Mucosa of descending colon (tissue), 3 donors: ENCODE results near the gene HOXA11. TPM values are rescaled to one million over a fixed set of nuclear protein-coding genes. Genes with fewer than 3 reads are reported as not detected.

ENCODE experiments used
- ATAC-seq: fragments of 200-7000 bp; cut with Tn5 transposase; one replicate; pipeline ENCODE4 v1.9.1; 2020; ENCODE audit warnings: mild to moderate bottlenecking, moderate library complexity
- DNase-seq, 3 donors: peaks; one replicate each; pipeline ENCODE4 v3.0.0-alpha.2; 2020
- H3K36me3 ChIP-seq: fragments of 200-600 bp; one replicate; pipeline ENCODE4 v1.8.0; 2021; ENCODE audit warnings: low read depth, mild to moderate bottlenecking
- H3K4me1 ChIP-seq: fragments of 200-600 bp; one replicate; pipeline ENCODE4 v1.8.0; 2021; ENCODE audit warnings: low read depth, mild to moderate bottlenecking
- H3K4me3 ChIP-seq: fragments of 200-600 bp; one replicate; pipeline ENCODE4 v1.8.0; 2021; ENCODE audit warnings: mild to moderate bottlenecking
- H3K9me3 ChIP-seq: fragments of 200-600 bp; one replicate; pipeline ENCODE4 v1.8.0; 2021; ENCODE audit warnings: mild to moderate bottlenecking
- CTCF ChIP-seq: fragments of 200-600 bp; IDR thresholded peaks from one replicate; pipeline ENCODE4 v1.8.0; 2022; ENCODE audit warnings: antibody characterized with exemption, mild to moderate bottlenecking
- intact Hi-C, 2 donors: fragments of 100-400 bp; cut with DNase I in 1 of 2; cut with micrococcal nuclease in 1 of 2; formaldehyde crosslinking; loops; one replicate each; pipeline versions ENCODE4 v1.11.0 to v1.11.1; 2022; cut with DNase I, micrococcal nuclease
- total RNA-seq, 3 donors: library from RNA; stranded (reverse); fragmentation: NEBNext Ultra II Directional in 2 of 3; extraction: Animal tissue kit (Norgen Biotek cat#: 25700) in 2 of 3; gene quantifications; one replicate each; pipeline versions ENCODE4 v1.2.1 to v1.2.4, GENCODE V29; 2021 to 2023
- donor health status: DM: no; HTN: no; CAD: no; lungs with moderate emphysema.
- donor health status: DM: no; HTN: no; CAD: no.
- donor health status: DM: no; HTN: yes; CAD: no.

Gene HOXA11
- total RNA-seq, 3 donors from 2014 or later, result 3.2 to 27.2 (median 5.4) TPM

- H3K4me3 ChIP-seq, result peak overlapping the region; percentile 30
- DNase-seq (peak in 2 of 3 donors; percentile 48 to 58), ATAC-seq (peak; percentile 46)
- intact Hi-C loops, result no loop called here
- H3K36me3 ChIP-seq, result no peaks in the 10 kb centered on the region
- peaks cover 10% of the 10 kb centered on the region for H3K4me1 ChIP-seq
- no peaks in the 10 kb centered on the region for H3K9me3 ChIP-seq
- no peak for TF ChIP-seq CTCF
Measured at GRCh38 chr7:27200761-27201579, 15.9 kb upstream of the HOXA11 start.

- ATAC-seq, result peak; percentile 75
- DNase-seq, result peak; percentile 86 to 93 (median 89)
- TF ChIP-seq CTCF, result no peak
- Histone ChIP-seq H3K4me3 (peak within 1 kb of the TSS; percentile 68), H3K4me1 (peaks cover 6% of the 10 kb centered on the region), H3K9me3 (no peaks in the 10 kb centered on the region), H3K36me3 (no peaks in the 10 kb centered on the region)
- intact Hi-C loops, result loop anchor here in 1 of 2 donors (10.0 kb wide), 2 partner anchors 725 to 825 kb away; no protein-coding TSS in a partner anchor
Measured at GRCh38 chr7:27199849-27200760, 15.1 kb upstream of the HOXA11 start, which contains the start of gene HOXA13. Gene HOXA13, minus strand, starts transcription at chr7:27200091. Its CDS starts 14 bp downstream, at chr7:27200077.

GRCh38 chr7:27198871-27199801, 14.1 kb upstream of the HOXA11 start:
- Histone ChIP-seq H3K4me3 (peak overlapping the region; percentile 68), H3K4me1 (peaks cover 5% of the 10 kb centered on the region), H3K36me3 (no peaks in the 10 kb centered on the region), H3K9me3 (no peaks in the 10 kb centered on the region)
- ATAC-seq (peak; percentile 1), DNase-seq (peak in 2 of 3 donors; percentile 41 to 61)
- intact Hi-C loops, result loop anchor here in 1 of 2 donors (10.0 kb wide), 2 partner anchors 726 to 826 kb away; no protein-coding TSS in a partner anchor
- TF ChIP-seq CTCF, result no peak

GRCh38 chr7:27198138-27198841, 13.3 kb upstream of the HOXA11 start:
- intact Hi-C loops, result loop anchor here in 1 of 2 donors (10.0 kb wide), 2 partner anchors 727 to 827 kb away; no protein-coding TSS in a partner anchor
- no peak for TF ChIP-seq CTCF
- ATAC-seq, result peak; percentile 8
- H3K36me3 ChIP-seq, result no peaks in the 10 kb centered on the region
- H3K9me3 ChIP-seq, result no peaks in the 10 kb centered on the region
- peaks cover 8% of the 10 kb centered on the region for H3K4me1 ChIP-seq
- peak in 1 of 3 donors; percentile 61 for DNase-seq
- peak overlapping the region; percentile 68 for H3K4me3 ChIP-seq
